Esophagus squamous epithelium (tissue), 4 donors: ENCODE measurements around the gene COBLL1.

Experiments used
- POLR2A ChIP-seq, 4 donors: fragments of 450-650 bp; IDR thresholded peaks; one replicate each; pipeline ENCODE4 v1.6.1; 2017; ENCODE audit warnings: antibody characterized with exemption in 4 of 4, mild to moderate bottlenecking in 4 of 4, moderate library complexity in 3 of 4
- TF ChIP-seq, protein P1 (sequence below), 6 experiments: fragments of 450-650 bp in 4 of 6; fragments of 200-600 bp in 2 of 6; sonication (generic) in 2 of 6; IDR thresholded peaks; one replicate each; pipeline ENCODE4 v1.5.1; 2016 to 2019; ENCODE audit warnings: antibody characterized with exemption in 6 of 6, mild to moderate bottlenecking in 4 of 6, moderate library complexity in 4 of 6

- TF ChIP-seq, protein P1, sequence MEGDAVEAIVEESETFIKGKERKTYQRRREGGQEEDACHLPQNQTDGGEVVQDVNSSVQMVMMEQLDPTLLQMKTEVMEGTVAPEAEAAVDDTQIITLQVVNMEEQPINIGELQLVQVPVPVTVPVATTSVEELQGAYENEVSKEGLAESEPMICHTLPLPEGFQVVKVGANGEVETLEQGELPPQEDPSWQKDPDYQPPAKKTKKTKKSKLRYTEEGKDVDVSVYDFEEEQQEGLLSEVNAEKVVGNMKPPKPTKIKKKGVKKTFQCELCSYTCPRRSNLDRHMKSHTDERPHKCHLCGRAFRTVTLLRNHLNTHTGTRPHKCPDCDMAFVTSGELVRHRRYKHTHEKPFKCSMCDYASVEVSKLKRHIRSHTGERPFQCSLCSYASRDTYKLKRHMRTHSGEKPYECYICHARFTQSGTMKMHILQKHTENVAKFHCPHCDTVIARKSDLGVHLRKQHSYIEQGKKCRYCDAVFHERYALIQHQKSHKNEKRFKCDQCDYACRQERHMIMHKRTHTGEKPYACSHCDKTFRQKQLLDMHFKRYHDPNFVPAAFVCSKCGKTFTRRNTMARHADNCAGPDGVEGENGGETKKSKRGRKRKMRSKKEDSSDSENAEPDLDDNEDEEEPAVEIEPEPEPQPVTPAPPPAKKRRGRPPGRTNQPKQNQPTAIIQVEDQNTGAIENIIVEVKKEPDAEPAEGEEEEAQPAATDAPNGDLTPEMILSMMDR (IDR thresholded peaks at IDR 0.05), result no peak
- no peak for TF ChIP-seq POLR2A (IDR thresholded peaks at IDR 0.05)
Observed at GRCh38 chr2:164800572-164800971, 41.1 kb downstream of the COBLL1 start.
